GM21367 (cell line): ENCODE measurements around the gene PCDH19.

Experiments
- ATAC-seq: cut with Tn5 transposase; IDR thresholded peaks from one replicate; pipeline ENCODE4 v1.9.1; 2021; ENCODE audit not compliant: unreplicated experiment

The PCDH19 gene

GRCh38 chrX:100315566-100315965 lies 94.5 kb downstream of the PCDH19 start:
- no peak for ATAC-seq

GRCh38 chrX:100299559-100299958 lies 110.5 kb downstream of the PCDH19 start:
- ATAC-seq, result no peak

GRCh38 chrX:100297728-100298127 lies 112.3 kb downstream of the PCDH19 start:
- ATAC-seq, result no peak

DNA sequence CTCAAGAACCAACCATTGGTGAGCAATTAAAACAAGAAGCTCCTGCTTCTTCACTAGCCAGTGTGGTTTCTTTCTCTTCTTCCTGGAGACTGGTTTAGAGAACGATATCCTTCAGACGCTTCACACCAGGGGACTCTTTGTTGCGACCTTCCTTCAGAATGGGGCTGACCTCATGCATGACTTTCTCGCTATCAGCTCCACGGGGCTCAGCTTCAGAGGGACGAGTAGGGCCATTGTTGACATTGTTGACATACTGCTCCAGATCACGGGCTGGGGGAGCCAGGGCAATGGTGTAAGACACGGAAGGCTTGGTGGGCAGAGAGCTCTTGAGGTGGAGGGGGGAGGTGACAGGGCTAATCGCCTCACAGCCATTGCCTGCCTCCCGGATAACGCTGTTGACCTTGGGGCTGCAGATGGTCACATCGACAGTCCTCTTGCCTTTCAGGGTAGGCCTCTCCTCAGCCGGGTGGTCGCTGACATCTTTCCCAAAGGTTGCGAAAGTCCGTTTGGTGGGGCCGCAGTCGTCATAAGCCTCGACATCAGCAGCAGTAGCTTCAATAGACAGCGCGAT lies 113.8 kb downstream of the PCDH19 start:
- ATAC-seq, result no peak

DNA sequence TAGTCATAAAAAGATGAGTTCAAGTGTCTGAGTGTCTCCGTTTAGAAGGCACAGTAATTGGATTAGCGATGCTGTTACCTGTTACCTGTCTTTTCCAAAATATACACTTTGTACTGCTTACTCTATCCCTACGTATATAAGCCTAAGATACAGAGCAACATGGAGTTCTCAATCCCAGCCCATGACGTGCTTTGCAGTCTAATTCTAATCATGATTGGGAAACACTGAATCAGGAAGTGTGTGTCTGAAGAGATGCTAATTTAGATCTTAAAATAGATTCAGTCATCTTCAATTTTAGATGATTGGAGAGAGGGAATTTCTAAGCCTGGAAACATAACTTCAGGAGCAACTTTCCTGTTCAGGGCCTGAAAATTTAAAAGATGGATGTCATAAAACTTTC lies 115.1 kb downstream of the PCDH19 start:
- ATAC-seq, result no peak

DNA sequence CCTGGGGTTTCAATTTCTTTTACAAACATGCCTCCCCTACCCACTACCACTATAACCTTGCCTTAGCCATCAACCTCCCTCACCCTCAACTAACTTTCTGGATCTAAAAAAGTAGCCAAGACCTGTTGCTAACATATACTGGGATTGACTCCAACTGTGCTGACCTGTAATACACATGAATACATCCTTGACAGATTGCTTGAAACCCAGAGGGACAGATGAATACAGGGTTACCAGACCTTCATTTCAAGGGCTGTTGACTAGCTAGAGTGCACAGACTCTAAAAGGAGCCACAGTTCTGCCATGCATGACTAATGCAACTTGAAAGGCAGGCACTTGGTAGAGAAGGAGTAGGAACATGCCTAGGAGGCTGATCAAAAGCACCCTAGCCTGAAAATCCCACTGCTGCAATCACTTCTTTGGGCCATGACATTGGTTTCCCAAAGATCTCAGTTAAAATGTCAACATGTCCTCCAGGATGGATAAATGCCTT lies 121.0 kb downstream of the PCDH19 start:
- ATAC-seq, result no peak

DNA sequence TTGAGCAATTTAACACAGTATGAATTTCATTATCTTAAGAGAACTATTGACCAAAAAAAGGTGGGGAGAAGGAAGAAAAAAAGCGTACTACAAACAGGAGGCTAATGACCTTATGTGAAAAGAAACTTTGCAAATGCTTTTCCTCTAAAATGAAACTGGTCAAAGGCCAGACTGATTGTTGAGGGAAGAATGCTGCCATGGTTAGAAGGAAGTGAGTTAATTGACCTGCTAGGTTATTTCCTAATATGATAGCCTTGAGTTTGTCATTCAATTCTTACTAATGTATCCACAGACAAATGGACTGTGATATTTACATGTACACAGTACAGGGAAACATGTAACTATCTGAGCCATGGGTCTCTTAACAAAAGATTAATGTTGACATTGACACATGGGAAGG lies 132.8 kb downstream of the PCDH19 start:
- no peak for ATAC-seq

DNA sequence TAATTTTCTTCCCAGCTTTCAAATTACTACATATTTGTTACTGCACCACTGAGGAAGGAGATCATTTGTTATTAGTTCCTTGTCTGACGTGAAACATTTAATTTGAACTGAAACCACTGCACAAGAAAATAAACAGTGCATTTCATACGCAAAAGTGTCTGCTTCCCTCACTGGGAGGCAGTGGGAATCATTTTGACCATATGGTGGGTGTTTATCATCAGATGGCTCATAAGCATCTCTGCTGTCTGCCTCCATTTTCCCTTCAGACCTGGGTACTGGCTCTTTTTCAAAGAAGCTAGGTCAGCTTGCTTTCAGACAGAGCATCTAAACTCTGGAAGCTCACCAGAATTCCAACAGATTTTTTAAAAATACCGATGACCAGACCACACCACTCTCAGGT lies 135.2 kb downstream of the PCDH19 start:
- ATAC-seq, result no peak

DNA sequence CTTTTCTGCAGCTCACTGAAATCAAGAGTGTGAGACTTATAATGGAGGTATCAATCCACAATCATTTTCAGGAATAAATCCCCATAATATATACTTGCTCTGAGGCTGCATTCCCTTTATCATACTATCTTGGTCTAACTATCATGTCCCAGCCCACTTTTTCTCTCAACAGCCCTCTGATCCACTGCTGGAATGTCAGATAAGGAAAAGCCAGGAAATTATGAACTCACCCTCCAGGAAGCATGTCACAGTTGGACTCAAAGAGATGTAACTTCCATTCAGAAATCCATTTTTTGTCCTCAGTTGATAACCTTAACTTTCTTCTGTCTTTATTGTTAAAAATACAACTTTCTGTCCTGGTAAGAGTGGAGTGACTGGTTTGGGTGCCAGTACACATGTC lies 144.9 kb downstream of the PCDH19 start:
- no peak for ATAC-seq

DNA sequence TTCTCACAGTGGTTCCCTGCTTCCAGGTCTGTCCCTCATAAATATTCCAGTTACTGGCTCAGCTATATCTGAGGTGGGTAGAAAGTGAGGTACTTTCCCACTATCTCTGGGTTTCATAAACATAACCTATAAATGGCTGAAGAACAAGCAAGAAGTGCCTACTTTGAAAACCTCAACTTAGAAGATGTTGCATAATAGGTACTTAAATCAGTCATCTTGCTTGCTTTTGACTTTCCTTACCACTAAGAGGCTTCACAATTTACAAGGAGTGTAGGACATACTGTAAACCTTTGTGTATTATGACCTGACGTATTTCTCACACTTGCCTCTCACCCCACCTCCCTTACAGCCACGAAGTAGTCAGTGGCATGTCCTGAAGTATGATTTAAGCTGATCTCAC lies 145.9 kb downstream of the PCDH19 start:
- ATAC-seq, result no peak

DNA sequence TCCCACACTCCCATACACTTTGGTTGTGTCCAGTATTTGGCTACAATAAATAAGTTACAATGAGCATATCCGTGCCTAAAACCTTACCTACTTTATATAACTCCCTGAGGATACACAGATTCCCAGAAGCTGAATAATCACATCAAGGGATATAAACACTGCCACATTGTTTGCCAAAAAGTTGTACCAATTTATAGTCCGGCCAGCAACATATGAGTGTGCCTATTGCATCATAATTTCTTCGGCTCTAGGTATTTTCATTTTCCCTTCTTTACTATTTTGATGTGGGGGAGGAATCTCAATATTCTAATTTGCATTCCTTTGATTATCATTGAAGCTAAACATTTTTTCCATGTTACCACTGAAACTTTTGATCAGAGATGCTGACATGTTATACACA lies 146.4 kb downstream of the PCDH19 start:
- ATAC-seq, result no peak

GRCh38 chrX:100248885-100249493 lies 161.1 kb downstream of the PCDH19 start:
- no peak for ATAC-seq

- ATAC-seq, result no peak
Observed at GRCh38 chrX:100247826-100248225, 162.2 kb downstream of the PCDH19 start.

GRCh38 chrX:100244681-100245080 lies 165.4 kb downstream of the PCDH19 start:
- ATAC-seq, result no peak
